Measurements from ENCODE around the gene ZNF106. TPM values are rescaled to one million over a fixed set of nuclear protein-coding genes. Genes with fewer than 3 reads are reported as not detected.

ZNF106 gene
- total RNA-seq, 1 donor from 2014 or later, result 87.8 TPM

- intact Hi-C loops (cut with DNase I), result no loop called here
- ATAC-seq (no peak), DNase-seq (ENCODE audit: low spot score) (no peak)
Observed at GRCh38 chr15:42384597-42384996, 106.3 kb downstream of the ZNF106 start.

- ATAC-seq (no peak), DNase-seq (ENCODE audit: low spot score) (no peak)
- intact Hi-C loops (cut with DNase I), result no loop called here
Observed at GRCh38 chr15:42378011-42378410, 112.9 kb downstream of the ZNF106 start.

GRCh38 chr15:42375941-42376340 lies 115.0 kb downstream of the ZNF106 start:
- DNase-seq (ENCODE audit: low spot score) (no peak), ATAC-seq (no peak)
- intact Hi-C loops (cut with DNase I), result no loop called here

GRCh38 chr15:42375252-42375651 lies 115.7 kb downstream of the ZNF106 start:
- no peak for ATAC-seq
- DNase-seq (ENCODE audit: low spot score), result no peak
- intact Hi-C loops (cut with DNase I), result no loop called here

- DNase-seq (ENCODE audit: low spot score) (no peak), ATAC-seq (no peak)
- intact Hi-C loops (cut with DNase I), result no loop called here
Observed at GRCh38 chr15:42374810-42375209, 116.1 kb downstream of the ZNF106 start.

- DNase-seq (ENCODE audit: low spot score), result no peak
- ATAC-seq, result no peak
- intact Hi-C loops (cut with DNase I), result no loop called here
Observed at GRCh38 chr15:42373936-42374335, 117.0 kb downstream of the ZNF106 start.

GRCh38 chr15:42373274-42373673 lies 117.7 kb downstream of the ZNF106 start:
- intact Hi-C loops (cut with DNase I), result no loop called here
- DNase-seq (ENCODE audit: low spot score) (no peak), ATAC-seq (no peak)

GRCh38 chr15:42371096-42371495 lies 119.8 kb downstream of the ZNF106 start:
- intact Hi-C loops (cut with DNase I), result no loop called here
- ATAC-seq (no peak), DNase-seq (ENCODE audit: low spot score) (no peak)

GRCh38 chr15:42368096-42368495 lies 122.8 kb downstream of the ZNF106 start:
- intact Hi-C loops (cut with DNase I), result no loop called here

GRCh38 chr15:42367041-42367440 lies 123.9 kb downstream of the ZNF106 start:
- intact Hi-C loops (cut with DNase I), result no loop called here
- ATAC-seq, result no peak
- DNase-seq (ENCODE audit: low spot score), result no peak

More at GRCh38 chr15:42368096-42368495, 122.8 kb downstream of the ZNF106 start:
- DNase-seq (ENCODE audit: low spot score), result no peak
- ATAC-seq, result no peak

GRCh38 chr15:42365921-42366550 lies 124.9 kb downstream of the ZNF106 start:
- ATAC-seq, result no peak
- no peak for DNase-seq (ENCODE audit: low spot score)
- intact Hi-C loops (cut with DNase I), result no loop called here

- ATAC-seq (no peak), DNase-seq (ENCODE audit: low spot score) (no peak)
- intact Hi-C loops (cut with DNase I), result no loop called here
Observed at GRCh38 chr15:42364529-42364928, 126.4 kb downstream of the ZNF106 start.

GRCh38 chr15:42363942-42364341 lies 127.0 kb downstream of the ZNF106 start:
- intact Hi-C loops (cut with DNase I), result no loop called here
- no peak for ATAC-seq
- DNase-seq (ENCODE audit: low spot score), result no peak

GRCh38 chr15:42363487-42363886 lies 127.5 kb downstream of the ZNF106 start:
- no peak for DNase-seq (ENCODE audit: low spot score)
- intact Hi-C loops (cut with DNase I), result no loop called here
- no peak for ATAC-seq

Other genes starting within 250 kb of the ZNF106 start
- gene GANC, start 217.9 kb downstream of the ZNF106 start, total RNA-seq, result 57.6 TPM
- gene TMEM87A, start 217.7 kb downstream of the ZNF106 start, total RNA-seq, result 71.6 TPM
- 21.9 TPM for gene CAPN3, start 131.6 kb downstream of the ZNF106 start, total RNA-seq
- 75.7 TPM for gene SNAP23, start 4.5 kb upstream of the ZNF106 start, total RNA-seq
- gene LRRC57, start 57.7 kb upstream of the ZNF106 start, total RNA-seq, result 19.8 TPM
- gene HAUS2, start 57.7 kb upstream of the ZNF106 start, total RNA-seq, result 20.0 TPM
- gene STARD9, start 84.5 kb upstream of the ZNF106 start, total RNA-seq, result 77.3 TPM
- gene CDAN1, start 246.0 kb upstream of the ZNF106 start, total RNA-seq, result 21.3 TPM